GM21360 (cell line): ENCODE data around the gene KRT73.

Source experiments
- ATAC-seq: cut with Tn5 transposase; IDR thresholded peaks from one replicate; pipeline ENCODE4 v1.9.1; 2021; ENCODE audit warnings: mild to moderate bottlenecking, moderate library complexity; ENCODE audit not compliant: unreplicated experiment

The KRT73 gene

DNA sequence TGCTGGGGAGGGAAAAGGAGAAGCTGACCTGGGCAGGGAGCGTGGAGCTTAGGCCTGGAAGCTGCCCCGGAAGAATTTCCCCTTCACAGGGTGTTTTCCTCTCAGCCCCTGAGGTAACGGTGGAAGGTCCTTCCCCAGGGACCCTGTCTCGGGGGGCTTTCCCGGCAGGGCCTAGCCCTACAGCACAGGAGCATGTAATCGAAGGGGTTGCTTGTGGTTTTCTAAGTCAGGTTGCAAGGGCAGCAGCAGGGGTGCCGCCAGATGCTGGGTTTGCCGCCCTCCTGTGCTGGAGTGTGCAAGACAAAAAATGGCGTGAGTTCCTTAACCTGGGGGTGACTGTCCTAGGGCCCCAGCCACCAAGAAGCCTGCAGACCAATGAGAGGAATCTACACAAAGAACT lies 43.1 kb downstream of the KRT73 start:
- no peak for ATAC-seq

DNA sequence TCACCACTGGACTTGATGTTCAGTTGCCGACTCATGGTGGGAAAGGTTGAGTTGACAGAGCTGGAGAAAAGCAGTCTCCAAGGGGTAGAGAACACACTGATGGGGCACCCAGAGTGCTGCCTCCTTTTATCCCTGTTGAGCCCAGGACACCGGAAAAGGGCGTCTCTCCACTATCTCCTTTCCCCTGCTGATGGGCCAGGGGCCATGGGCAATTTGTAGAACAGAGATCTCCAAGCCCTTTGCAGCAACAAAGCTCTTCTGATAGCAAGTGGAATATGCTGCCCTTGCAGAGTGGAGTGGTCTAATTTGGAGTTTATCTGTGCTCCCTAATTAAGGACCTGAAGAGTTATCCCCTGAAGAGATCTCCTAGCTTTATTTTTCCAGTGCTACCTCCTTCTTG lies 44.6 kb downstream of the KRT73 start, which contains the start of gene KRT74:
Gene KRT74 (minus strand): TSS at position 101 of the 400 bp plus-strand sequence. CDS start 66 bp downstream, at position 35.
- ATAC-seq, result no peak

DNA sequence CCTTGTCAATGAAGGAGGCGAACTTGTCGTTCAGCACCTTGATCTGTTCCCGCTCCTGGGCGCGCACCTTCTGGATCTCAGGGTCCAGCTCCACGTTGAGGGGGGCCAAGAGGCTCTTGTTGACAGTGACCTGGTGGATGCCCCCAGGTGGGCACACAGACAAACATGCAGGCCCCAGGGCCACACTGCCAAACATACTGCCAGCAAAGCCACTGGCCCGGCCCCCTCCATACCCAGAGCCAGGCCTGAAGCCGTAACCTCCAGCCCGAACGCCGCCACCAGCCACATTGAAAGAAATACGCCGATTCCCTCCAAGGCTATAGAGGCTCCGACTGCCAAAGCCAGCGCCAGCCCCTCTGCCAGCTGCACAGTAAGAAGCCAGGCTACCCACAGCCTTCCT lies 45.1 kb downstream of the KRT73 start:
- no peak for ATAC-seq

DNA sequence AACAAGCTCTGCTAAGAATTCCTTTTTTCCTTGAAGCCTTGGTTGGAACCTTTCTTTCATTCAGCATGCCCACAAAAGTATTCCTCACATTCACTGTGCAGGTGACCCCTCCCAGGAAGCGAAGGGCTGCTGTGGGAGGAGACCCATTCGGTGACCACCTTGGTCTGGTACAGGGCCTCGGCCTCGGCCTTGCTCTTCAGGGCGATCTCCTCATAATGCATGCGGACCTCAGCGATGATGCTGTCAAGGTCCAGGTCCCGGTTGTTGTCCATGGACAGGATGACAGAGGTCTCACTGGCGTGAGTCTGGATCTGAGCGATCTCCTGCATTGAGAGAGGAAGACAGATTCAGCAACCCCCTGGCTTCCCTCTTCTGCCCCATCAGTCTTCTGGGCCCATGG lies 47.8 kb downstream of the KRT73 start:
- ATAC-seq, result no peak

DNA sequence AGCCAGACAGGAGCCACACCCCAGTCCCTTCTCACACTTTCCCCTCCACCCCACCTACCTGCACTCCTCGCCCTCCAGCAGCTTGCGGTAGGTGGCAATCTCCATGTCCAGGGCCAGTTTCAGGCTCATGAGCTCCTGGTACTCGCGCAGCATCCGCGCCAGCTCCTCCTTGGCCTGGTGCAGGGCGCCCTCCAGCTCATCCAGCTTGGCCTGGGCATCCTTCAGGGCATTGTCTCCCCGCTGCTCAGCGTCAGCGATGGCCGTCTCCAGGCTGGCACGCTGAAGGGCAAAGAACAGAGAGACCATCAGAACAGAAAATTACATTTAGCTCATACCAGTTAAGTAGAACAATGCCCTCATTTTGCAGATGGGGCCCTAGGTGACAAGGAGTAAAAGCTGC lies 50.2 kb downstream of the KRT73 start:
- ATAC-seq, result no peak

DNA sequence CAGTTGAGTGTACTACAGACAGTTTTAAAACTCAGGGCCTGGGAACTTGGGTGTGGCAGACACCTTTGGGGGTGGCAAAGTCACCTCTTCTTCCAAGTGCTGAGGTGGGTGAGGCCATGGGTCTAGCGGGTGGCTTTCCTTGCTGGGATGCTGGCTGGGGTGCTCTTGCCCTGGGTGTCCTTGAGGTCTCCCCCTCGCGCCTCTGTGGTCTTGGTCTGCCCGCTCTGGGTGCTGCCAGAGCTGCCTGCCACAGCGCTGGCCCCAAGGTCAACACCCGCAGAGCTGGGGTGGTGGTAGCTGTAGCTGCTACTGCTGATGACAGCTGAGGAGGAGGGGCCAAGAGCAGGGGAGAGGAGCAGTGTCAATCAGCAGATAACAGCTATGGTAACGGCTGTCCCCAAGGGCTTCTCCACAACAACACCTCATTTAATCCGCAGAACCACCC lies 51.5 kb downstream of the KRT73 start:
- no peak for ATAC-seq

DNA sequence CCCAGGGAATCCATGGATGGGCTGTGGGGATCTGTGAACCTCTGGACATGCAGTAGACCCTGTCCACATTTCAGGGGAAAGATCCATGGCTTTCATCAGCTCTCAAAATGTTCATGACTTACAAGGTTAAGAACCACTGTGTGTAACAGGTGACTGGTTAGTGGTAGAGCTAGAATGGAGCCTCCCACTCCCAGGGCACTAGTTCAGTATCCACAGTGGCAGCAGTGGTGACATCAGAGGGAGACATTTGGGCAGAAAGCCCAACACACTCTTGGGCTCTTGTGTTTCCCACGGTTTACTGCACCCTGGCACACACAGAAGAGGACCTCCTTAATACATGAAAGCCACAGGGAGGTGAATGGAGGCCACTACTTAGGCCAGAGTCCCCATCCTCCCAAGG lies 53.8 kb downstream of the KRT73 start:
- ATAC-seq, result no peak

DNA sequence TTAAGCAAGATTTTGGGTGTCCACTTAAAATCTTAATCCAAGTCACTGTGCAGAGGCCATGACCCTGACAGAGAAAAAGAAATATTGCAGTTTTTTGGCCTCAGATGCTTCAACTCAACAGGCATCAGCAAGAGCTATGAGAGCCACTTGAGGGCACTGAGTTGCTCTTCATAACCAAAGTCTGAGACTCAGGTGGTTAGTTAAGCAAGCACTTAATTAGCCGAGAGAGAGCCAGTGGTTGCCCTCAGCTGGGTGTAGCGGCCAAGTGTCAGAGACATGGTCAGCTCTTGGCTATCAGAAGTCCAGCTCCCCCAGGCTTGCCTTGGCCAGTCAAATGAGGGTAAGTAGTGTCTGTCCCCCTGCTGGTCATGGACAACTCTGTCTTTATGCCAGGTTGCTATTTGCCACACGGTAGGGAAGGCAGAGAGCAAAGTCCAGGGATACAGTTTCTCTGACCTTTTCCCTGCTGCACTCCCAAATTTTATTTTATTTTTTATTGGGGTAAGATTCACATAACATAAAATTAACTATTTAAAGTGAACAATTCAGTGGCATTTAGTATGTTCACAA lies 56.4 kb downstream of the KRT73 start:
- no peak for ATAC-seq

DNA sequence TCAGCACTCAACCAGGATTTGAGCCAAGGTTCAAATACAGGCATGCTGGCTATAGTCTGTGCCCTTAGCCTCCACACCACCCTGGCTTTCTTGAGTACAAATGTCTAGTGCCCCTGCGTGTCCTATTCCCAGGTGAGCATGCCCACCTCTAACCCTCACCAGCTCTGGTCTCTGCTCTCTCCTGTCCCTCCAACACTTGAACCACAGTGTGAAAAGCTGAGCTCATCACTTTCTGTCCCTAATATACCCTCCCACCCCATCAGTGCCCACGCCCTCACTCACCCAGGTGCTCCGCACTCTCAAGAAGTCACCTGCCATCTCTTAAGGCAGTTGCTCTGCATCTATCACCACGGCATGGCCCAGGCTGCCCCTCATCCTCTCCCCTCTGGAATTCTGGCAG lies 58.4 kb downstream of the KRT73 start:
- no peak for ATAC-seq

DNA sequence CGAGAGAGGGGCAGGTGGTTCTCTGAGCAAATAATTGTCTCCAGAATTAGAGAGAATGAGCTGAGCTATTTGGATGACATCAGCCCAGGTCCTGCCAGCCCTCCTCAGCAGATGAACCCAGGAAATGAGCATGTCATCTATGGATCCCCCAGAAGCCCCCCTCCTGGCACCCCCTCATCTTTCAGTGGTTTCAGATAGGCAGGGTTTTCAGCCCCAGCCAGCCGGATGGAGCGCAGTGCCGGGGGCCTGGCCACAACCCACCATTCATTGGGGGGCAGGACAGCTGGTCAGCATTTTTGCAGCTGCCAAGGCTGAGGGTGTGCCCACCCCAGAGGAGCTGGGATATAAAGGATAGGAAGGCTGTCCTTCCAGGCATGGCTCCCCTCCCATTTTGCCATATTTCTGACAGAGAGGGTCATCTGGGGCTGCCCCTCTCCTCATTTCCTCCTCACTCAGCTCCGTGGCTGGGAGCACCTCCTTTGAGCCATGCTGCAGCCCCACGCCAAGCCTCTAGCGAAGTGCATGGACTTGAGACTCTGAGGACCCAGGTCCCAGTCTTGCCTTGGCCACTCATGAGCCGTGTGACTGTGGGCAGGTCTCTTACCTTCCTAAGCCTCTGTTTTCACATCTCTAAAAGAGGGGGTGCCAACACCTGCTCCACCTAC lies 59.4 kb downstream of the KRT73 start:
- ATAC-seq, result no peak
